Left lobe of liver (tissue), 2 donors: ENCODE data around the gene ZNF536. TPM values are rescaled to one million over a fixed set of nuclear protein-coding genes. Genes with fewer than 3 reads are reported as not detected.
"Not testable (repeated sequence)": the region's sequence is repeated elsewhere in the genome, so short reads cannot be mapped to it uniquely, and the experiment has no call there.

ENCODE experiments used
- ATAC-seq: fragments of 200-7000 bp; cut with Tn5 transposase; one replicate; pipeline ENCODE4 v1.9.1; 2020; ENCODE audit warnings: mild to moderate bottlenecking, moderate library complexity
- DNase-seq: peaks from one replicate; pipeline ENCODE4 v3.0.0-alpha.2; 2020; ENCODE audit warnings: low spot score
- total RNA-seq: library from RNA; stranded (reverse); gene quantifications from one replicate; pipeline ENCODE4 v1.2.1, GENCODE V29; 2021
- donor health status: DM: no; HTN: no; CAD: no; lungs with moderate emphysema.
- donor health status: DM: no; HTN: yes; CAD: no.

The ZNF536 gene
- total RNA-seq, 1 donor from 2014 or later, result not detected

DNA sequence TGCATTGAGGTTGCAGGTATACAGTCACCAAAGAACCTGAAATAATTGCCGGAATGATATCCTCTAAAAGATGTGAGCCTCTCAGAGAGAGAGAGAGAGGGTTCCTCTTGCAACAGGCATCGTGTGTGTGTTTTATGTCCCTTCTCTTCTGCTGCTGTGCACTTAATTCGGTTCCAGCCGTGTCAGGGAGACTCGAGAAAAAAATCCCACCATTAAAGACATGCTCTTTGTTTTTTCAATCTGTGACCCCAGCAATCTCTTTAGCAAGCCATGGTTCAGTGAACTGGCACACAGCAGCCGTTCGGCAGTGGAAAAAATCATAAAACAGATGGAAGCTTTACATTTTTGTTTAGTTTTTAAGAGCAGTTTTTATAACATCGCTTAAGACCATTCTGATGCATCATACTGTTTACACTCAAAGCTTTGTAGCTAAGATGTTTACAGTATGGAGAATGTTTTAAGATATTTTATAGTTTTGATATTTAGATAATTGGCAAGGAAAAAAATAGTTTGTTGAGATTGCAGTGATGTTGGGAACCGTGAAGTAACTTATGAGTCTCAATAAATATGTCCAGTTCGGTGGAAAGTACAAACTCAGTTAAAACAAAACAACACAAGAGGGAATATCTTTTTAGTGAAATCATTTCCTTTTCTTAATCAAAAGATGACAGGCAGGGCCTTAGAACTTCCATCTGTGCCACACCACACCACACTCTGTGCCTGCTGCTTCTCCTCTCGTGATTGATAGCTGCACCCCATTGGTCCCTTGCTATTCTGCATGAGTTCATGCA is 31.2 kb upstream of the ZNF536 start:
- no peak for ATAC-seq
- DNase-seq, result no peak

DNA sequence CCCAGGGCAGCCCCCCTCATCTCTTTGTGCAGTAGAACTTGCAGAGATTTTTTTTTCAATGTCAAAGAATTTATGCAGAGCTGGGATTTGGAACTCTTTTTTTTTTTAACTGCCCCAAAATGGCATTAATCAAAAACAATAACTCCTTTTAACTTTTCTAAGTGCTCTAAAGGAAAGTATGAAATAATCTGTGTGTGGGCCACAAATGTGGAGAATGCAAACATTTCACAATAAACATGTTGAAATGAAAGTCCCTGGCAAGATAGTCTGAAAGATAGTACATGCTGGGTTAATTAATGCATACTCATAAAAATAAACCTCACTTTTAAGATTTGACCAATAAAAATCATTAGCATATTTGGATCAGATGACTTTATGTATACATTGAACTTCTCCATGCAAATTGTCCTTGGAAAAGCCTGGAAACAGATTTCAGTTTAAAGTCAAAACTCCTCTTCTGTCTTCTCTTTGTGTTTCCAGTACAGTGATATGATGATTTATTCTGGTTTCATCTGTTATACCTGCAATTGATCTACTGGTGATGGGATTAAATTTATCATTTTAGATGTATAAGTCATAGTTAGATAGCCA is 30.5 kb upstream of the ZNF536 start:
- DNase-seq, result no peak
- no peak for ATAC-seq

DNA sequence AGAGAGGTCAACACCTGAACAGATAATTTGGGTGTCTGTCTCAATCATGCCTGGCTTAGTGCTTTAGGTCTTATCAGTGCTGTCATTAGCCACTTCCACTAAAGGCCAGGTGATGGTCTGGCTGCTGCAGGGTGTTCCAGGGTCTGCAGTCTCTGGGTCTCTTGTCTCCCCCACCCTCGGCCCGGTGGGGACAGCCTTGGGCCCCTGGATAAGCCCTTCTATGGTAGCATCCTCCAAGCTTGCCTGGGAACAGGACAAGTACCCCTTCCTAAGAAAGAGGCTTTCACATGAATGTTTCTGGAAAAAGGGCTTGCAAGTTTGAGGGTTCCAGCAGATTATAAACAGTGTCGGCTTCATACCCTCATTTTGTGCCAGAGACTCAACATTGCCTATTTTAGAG is 29.3 kb upstream of the ZNF536 start:
- DNase-seq, result no peak

DNA sequence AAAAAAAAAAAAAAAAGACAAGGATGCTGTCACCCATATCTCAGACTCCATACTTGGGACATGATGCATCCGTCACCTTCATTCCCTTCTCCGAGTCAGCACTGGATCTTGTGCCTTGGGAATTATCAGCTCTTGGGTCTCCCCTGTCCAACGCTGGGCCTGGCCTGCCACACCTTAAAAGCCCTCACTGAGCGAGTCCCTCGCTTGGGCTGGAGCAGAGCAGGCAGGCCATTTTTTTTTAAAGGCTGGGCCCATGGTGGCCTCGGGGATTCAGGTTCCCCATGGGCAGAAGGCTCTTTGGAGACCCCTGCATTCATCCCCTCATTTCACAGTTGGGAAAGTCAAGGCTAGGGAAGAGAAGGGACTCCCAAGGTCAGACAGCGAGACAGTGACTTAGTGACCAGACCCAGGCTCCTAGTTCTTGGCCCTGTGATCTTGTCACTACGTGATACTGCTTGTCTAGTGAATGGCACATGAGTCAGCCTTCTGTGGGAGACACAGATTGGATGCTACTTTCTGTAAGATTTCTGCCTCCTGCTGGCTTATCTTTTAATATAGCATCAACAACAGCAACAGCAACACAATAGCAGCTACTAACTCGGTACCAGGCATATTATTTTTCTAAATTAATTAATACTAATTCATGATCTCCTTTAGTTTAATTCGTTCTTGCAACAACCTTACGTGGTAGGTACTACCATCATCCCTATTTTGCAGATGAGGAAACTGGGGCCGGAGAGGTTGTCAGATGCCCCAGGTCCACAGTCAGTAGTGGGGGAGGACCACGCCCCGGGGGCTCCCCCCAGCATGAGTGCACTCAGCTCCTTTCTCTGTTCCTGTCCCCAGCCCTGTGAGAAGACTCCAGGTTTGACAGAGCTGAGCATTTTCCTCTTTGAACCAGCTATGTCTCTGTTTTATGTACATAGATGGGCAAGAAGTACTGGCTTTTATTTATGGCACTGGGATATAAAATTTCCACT is 27.4 kb upstream of the ZNF536 start:
- DNase-seq, result no peak
- no peak for ATAC-seq

More for the DNA sequence above, 29.3 kb upstream of the ZNF536 start:
- ATAC-seq, result no peak

DNA sequence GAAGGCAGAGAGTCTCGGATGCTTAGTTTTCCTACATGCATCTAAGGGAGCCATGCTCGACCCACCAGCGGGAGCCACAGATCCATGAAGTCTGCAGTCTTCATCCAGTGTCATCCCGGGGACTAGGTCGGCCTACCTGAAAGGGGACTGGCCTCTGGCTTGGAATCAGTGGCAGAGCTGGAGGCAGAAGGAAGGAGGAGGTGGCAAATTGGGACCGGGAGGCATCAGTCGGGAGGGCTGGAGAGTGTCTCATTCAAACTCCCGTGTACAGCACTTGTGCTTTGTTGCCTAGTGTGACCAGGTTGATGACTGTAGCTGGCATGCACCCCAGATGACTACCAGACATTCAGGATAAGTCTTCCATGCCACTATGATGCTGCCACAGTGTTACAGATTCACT is 26.5 kb upstream of the ZNF536 start:
- DNase-seq (no peak), ATAC-seq (no peak)

DNA sequence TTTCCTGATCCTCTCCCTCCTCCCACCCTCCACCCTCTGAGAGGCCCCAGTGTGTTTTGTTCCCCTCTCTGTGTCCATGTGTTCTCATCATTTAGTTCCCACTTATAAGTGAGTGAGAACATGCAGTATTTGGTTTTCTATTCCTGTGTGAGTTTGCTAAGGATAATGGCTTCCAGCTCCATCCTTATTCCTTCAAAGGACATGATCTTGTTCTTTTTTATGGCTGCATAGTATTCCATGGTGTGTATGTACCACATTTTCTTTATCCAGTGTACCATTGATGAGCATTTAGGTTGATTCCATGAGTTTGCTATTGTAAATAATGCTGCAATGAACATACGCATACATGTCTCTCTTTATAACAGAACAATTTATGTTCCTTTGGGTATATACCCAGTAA is 25.7 kb upstream of the ZNF536 start:
- DNase-seq, ATAC-seq: not testable (repeated sequence)

DNA sequence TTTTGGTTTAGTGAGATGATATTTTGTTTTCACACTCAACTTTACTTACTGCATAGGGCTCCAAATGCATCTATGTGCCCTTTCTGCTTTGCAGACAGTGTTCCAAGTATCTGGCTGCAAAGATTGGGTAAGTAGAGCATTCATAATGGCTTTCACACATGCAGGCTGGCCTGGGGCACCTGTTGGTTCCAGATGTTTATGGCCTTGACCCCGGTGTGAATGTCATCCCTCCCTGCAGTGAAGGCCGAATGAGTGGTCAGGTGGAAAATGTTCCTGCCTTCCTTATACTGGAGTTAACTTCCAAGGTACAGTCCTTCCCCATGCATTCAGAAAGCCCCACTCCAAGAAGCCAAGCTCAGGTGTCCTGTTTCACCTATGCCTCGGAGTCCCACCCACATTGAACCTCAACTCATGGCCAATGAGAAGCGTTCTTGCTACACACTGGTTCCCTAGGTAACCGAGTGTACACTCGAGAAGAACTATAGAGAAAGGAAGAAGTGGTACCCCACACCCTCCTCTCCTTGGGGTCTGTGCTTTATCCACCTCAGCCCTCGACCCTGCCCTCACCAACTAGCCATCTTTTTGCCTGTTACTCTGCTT is 23.0 kb upstream of the ZNF536 start:
- ATAC-seq (no peak), DNase-seq (no peak)

DNA sequence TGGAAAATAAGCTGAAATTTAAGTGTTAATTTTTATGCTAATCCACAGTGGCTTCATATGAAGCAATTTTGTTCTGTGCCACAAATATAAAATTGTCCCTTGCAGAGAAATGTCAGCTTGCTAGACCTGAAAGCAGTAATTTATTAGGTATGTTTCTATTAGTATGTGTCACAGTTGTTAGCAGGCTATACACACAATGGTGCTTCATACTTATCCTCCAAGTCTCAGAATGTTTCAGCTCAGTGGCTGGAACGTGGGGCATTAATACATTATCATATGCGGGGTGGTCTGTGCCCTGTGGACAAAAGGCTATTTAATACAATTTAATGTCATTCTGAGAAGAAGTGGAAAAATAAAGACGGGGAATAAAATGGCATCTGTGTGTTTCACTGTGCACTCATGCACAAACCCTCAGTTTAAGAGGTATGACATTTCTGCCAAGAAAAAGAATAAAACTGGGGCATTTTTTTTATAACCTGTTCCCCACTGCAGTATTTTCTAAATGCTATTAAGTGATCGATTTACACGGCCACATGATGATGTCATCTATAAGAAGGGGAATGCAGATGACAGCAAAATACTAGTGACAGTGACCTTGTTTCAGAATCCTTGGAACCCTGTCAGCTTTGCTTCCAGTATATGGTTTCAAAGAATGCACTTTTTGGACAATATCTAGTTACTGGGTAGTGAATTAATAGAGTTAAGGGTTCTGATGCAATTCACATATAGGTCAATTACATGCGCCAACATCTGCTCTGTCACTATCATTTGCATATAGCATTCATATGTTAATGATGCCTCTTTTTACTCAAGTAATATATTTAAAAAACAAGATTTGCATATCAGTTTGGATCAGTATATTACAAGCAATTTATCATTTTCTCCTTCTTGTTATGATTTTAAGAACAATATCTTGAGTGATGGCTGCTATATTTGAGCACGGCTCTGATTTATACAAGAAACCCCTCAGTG is 21.2 kb upstream of the ZNF536 start:
- ATAC-seq (no peak), DNase-seq (no peak)

DNA sequence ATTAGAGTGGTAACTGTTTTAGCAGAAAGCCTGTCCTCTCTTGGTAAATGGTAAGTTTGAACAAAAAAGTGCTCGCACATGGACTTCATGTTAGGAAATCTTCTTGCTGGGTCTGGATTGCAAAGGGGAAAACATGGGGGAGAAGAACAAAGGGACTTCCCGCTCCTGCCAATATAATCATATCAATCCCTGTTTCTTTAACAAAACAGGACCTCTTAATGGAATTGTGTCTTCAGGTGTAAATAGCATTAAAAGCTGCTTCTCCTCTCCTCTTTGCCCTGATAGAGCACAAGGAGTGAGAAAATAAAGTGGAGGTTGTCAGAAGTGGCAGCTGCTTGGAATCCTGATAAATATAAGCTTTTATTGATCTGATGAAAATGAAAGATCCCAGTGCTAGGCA is 20.4 kb upstream of the ZNF536 start:
- ATAC-seq, result no peak
- no peak for DNase-seq

DNA sequence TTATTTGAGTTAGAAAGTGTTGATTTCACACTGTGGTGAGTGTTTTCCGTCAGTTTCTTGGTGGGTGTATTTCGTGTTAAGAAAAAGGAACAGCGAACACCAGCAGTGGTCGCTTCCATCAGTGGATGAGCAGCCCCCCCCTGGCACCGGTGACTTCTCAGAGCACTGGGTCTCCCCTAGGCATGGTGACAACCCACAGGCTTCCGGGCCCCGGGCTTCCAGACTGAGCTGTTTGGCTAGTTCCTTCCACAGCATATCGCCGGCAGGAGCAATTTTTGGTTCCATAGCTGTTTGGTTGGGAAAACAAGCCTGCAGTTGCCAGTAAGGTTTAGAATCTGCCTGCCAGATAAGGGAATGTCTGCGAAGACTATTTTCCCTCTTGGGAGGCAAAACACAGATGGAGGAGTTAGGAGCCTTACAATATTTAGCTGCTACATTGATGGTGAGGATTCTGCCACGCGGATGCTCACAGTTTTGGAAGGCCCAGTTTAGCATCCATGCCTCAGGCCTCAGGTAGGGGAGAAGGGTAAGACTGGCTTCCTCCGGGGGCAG is 18.7 kb upstream of the ZNF536 start:
- DNase-seq, result no peak
- no peak for ATAC-seq

DNA sequence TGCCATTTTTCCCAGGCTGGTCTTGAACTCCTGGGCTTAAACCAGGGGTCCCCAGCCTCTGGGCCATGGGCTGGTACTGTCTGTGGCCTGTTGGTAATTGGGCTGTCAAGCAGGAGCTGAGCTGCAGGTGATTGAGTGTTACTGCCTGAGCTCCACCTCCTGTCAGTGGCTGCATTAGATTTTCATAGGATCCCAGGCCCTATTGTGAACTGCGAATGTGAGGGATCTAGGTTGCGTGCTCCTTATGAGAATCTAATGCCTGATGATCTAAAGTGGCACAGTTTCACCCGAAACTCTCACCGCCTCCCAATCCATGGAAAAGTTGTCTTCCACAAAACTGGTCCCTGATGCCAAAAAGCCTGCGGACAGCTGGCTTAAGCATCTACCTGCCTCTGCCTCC is 16.6 kb upstream of the ZNF536 start:
- no peak for DNase-seq

DNA sequence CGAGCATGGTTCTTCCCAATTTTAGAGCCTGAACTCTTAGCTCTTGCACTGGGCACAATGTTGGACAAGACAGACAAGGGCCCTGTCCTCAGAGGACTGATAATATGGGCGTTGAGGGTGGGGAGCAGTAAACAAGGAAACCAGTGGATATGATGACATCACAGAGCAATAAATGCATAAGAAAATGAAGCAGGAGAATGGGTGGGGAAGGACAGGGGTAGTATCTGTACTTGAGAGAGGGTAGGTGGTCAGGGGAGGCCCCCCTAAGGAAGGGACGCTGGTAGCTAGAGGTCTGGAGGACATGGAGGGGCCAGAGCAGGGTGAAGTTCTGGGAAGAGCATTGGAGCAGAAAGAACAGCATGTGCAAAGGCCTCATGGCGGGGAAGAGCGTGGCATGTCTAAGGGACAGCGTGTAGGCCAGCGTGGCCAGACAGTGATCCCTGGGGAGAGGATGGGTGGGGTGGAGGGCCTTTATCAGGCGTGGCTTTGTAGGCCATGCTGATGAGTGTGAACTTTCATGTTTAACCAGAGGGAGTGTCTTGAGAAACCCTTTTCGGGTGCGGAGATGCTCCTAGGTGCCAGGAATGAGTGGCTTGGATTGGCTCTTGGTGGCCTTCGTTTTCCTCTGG is 15.1 kb upstream of the ZNF536 start:
- DNase-seq, result no peak

More for the DNA sequence above, 16.6 kb upstream of the ZNF536 start:
- no peak for ATAC-seq

DNA sequence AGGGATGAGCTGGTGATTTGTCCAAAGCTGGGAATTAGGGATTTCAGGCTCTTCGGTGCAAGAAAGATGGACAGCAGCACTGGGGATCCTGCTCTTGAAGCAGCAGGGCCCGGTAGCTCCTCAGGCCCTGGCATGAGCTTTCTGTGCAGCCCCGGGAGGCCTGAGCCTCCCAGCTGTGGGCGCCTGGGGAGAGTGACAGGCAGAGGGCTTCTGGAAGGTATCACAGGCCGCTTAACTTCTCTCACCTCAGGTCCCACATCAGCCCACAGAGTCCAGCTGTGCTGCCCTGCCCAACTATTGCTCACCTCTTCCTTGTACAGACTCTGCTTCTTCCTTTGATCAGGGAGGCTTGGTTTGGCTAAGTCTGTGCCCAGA is 14.6 kb upstream of the ZNF536 start:
- no peak for ATAC-seq
- DNase-seq, result no peak

More for the DNA sequence above, 15.1 kb upstream of the ZNF536 start:
- ATAC-seq, result no peak

DNA sequence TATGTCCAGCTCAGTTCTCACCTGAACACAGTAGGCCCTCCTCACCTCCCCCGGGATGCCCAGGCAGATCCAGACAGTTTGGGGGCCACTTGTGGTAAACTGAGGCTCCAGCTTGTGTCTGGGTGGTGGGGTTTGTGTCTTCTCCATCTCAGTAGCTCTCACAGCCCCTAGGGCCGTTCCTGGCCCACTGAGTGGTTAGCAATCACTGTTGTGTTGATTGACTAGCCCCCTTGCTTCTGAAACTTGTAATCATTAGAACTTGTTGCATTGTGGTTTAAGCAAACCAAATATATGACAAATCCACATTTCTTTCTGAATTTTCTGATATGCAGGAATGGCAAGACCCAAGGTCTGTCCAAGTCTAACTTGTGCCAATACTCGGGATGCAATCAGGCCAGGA is 13.9 kb upstream of the ZNF536 start:
- DNase-seq (no peak), ATAC-seq (no peak)

DNA sequence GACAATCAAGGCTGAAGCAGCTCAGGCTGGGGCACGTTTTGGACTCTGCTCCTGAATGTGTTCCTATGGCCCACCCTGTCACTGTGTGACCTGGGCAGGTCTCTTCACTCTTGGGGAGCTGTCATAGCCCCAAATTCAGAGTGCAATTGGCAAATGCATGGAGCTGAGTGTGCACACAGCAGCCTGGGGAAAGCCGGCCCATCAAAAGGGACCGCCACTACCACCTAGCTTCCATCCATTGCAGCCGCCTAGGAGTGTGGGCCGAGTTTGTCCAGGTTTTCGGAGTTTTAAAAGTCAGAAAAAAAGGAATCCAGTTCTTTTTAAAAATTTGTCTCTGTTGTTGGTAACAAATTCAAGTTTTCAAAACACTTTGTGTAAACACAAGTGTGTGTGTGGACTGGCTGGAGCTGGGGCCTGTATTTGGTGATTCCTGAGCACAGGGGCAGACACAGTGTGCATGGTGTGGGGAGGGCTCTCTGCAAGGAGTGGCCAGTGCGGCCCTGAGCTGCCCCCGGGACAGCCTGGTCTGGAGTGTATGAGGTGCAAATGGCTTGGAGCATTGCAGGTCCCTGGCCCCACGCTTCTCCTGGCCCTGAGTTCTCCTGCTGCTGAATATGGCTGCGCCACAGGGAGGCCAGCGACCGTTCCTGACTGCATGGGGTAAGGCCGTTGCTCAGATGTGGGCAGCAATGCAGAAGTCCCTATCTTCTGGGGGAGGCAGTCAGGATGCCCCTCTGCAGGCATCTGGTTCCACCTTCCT is 13.2 kb upstream of the ZNF536 start:
- no peak for DNase-seq
- ATAC-seq, result no peak

DNA sequence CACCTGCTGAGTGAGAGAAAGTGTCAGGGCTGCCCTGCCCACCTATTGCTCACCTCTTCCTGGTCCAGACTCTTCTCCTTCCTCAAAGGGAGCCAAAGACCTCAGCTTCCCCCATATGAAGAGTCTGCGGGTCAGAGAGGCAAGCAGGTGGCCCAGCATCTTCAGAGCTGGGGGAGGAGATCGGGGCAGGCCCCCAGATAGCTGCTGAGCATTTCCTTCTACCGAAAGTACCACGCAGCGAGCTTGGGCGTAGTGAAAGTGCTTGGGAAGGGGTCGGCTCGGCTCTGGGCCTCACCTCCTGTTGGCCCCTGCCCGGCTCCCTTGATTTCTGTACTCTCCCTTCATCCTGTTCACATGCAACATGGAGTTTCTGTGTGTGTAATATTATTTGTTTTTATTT is 12.2 kb upstream of the ZNF536 start:
- DNase-seq (no peak), ATAC-seq (no peak)

DNA sequence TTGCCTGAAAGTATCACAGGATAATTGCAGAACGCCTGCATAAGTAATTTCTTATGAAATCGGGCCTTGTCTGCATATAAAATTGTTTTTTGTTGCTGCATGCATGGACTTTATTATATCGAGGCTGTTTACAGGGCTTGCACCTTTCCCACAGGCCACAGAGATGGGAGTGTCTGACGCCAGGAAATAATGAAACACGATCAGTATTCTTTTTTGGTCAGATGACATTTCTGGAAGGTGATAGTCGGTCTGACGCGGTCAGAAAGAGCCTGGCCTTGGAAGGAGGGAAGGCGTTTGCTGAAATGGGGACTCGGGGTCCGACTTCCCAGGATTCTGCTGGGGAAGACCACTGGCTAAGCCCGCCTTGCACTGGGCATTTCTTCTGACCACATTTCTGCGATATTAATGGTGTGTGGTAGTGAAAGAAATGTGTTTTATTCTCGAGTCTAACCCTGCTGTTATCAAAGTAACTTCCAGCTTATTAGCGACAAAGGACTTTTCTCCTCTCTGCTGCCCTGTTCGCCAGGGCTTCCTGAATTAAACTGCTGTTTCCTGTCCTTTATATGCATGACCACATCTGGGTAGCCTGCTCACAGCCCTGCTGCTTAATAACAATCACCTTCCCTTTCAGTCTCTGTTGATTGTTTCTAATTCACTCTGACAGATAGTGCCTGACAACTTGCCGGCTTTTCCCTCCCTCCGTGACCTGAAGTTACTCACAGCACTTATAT is 11.6 kb upstream of the ZNF536 start:
- ATAC-seq (no peak), DNase-seq (no peak)

DNA sequence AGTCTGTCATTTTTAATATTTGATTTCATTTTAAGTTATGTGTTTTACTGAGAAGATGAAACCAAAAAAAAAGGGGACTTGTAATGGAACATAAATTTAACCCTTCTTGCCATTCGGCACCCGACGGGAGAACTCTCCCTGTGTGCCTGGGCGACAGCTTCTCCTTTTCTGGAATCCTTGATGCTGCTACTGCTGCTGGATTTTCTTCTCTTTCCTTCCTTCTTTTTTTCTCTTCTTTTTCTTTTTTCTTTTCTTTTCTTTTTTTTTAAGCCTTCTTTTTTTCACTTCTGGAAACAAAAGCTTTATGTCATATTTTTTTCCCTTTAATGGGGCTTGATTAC is 11.1 kb upstream of the ZNF536 start:
- DNase-seq (no peak), ATAC-seq (no peak)
